Renal cortex interstitium (tissue), 11 donors: ENCODE measurements around the gene SH3GL3. TPM values are rescaled to one million over a fixed set of nuclear protein-coding genes. Genes with fewer than 3 reads are reported as not detected.

ENCODE experiments used
- DNase-seq, 11 donors: peaks; one replicate each; pipeline ENCODE4 v3.0.0-alpha.2; 2013; ENCODE audit warnings: low read depth in 9 of 11, low spot score in 4 of 11; ENCODE audit errors: extremely low read depth in 1 of 11
- polyA plus RNA-seq, 3 donors: library from polyadenylated mRNA; unstranded; fragments of 120-200 nt; gene quantifications; one replicate each; pipeline ENCODE4 v1.2.1, GENCODE V29; 2013; ENCODE audit not compliant: insufficient read length in 3 of 3

Gene SH3GL3
- polyA plus RNA-seq, 3 donors = 11.0 to 12.9 (median 11.1) TPM

GRCh38 chr15:83587091-83587490, 139.9 kb downstream of the SH3GL3 start:
- DNase-seq = no peak

DNA sequence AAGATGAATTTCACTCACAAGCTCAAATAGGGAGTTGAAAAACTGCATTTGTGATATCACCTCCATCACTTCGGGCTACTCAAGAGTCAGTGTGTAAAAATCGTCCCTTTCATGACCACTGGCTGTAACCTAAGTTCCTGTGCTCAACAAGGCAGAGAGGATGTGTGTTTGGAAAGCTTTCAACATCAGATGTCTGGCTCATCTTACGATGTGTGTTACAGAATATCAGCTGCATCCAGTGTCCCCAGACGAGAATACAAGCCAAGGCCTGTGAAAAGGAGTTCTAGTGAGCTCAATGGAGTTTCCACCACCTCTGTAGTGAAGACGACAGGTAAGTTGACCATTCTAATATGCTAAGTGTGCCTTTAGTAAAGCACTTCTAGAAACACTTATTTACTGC, 141.3 kb downstream of the SH3GL3 start:
- DNase-seq = no peak

DNA sequence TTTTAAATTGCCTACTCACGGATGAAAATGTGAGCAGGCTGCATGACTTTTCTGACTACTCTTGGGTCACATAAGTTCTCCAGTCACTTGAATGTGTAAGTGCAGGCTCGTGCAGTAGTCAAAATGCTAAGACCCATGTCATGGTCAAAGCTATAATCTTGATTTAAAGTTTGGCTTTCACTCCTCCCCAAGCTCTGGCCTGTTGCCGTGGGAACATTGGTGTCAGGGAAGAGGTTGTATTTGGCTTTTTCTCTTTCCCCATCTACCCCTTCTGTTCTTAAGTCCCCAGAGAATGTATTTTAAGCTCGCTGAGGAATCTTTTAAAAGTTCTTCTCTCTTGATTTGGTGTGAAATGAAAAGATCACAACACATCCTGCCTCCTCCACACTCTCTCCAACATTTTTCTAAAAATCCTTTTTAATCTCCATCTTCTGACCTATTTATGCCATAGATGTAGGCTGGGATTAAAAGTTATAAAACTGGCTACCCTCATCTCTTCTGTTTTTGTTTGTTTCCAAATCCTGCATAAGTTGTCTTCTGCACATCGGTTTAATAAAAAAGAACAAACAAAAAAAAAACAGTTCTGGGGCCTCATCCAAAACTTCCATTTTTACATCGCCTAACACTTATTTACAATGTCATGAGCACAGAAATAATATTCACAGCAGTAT, 145.4 kb downstream of the SH3GL3 start:
- peak in 8 of 11 donors; percentile 29 to 60 (median 45) for DNase-seq

DNA sequence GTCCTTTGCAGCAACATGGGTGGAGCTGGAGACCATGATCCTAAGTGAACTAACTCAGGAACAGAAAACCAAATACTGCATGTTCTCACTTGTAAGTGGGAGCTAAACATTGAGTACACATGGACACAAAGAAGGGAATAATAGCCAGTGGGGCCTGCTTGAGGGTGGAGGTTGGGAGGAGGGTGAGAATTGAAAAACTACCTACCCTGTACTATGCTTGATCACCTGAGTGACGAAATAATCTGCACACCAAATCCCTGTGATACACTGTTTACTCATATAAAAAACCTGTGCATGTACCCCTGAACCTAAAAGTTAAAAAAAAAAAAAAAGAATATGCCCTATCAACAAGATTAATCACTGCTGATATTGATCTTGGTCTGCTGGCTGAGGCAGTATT, 148.1 kb downstream of the SH3GL3 start:
- no peak for DNase-seq

GRCh38 chr15:83598031-83598430, 150.9 kb downstream of the SH3GL3 start:
- no peak for DNase-seq

DNA sequence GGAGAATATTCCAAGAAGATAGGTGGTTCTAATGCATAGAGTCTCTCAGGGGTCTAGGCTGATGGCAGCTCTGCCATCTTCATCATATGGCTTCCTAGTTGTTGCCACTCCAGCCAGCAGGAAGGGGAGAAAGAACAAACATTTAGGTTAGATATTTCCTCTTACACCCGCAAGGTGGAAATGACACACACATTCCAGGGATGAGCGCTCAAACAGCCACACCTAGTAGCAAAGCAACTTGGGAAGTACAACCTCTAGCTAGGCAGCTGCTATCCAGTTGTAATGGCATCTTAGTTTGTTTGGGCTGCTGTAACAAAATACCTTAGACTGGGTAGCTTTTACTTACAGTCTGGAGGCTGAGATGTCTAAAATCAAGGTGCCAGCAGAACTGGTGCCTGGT, 154.9 kb downstream of the SH3GL3 start:
- DNase-seq = no peak

GRCh38 chr15:83604549-83604948, 157.4 kb downstream of the SH3GL3 start:
- DNase-seq = no peak

- no peak for DNase-seq
Observed at GRCh38 chr15:83605111-83605945, 158.2 kb downstream of the SH3GL3 start.

DNA sequence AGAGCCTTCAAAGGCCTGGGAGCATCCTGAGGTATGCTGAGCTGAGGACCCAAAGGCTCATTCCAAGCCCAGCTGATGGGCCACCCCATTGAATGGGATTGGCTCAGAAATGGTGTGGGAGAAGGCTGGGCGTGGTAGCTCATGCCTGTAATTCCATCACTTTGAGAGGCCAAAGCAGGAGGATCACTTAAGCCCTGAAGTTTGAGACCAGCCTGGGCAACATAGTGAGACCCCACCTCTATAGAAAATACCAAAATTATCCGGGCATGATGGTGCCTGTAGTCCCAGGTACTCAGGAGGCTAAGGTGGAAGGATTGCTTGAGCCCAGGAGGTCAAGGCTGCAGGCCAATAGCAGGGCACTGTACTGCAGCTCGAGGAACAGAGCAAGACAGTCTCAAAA, 163.0 kb downstream of the SH3GL3 start:
- DNase-seq = no peak

GRCh38 chr15:83610901-83611685, 164.0 kb downstream of the SH3GL3 start:
- DNase-seq = peak in 1 of 11 donors; percentile 19

GRCh38 chr15:83612226-83612625, 165.1 kb downstream of the SH3GL3 start:
- DNase-seq = no peak

DNA sequence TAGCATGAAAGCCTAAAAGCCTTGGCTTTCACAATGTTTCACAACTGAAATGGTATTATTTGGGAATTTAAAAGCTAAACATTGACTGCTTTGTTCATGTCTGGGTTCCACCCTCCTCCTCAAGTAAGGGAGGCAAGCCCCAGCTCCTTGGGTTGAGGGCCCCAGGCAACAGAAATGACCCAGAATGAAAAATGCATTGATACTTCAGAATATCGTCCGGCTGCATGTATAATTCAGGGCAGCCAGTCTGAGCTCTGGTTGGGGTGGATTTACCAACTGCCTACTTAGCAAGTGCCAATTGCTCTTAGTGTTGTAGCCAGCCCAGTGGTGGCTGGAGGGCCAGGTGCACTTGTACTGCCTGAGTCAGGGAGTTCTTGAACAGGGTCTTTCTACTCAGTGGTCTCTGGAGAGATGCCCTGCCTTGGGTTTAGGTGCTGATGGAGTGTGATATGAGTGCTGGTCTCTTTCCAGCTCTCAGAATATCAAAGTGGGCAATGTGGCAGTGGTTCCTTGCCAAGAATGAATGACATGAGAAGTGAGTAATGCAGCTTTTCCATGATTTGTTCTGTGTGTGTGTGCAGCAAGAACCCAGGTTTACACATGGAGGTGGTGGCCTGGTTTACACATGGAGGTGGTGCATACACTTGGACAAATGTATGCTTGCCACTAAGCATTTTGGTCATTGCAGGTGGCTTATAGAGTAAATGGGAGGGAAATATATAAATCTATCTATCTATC, 165.9 kb downstream of the SH3GL3 start:
- DNase-seq = no peak

DNA sequence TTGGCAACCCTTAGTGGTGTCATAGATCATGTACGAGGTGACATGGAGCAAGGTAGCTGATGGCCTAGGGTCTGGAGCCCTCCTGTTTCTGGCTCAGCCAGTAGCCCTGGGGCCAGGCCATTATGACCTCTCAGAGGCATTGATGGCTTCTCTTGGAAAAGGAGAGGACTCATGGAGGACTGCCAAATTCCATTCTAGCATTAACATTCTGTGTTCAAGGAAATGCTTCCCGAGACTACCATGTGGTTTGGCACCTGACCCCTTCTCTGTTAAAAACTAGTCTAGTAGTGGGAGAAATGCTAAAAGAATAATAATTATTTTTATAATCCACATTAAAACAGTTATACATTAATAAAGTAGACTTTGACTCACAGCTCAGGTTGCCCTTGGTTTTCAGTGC, 166.6 kb downstream of the SH3GL3 start:
- no peak for DNase-seq

- DNase-seq = no peak
Observed at GRCh38 chr15:83616840-83617239, 169.7 kb downstream of the SH3GL3 start.

- DNase-seq = no peak
Observed at GRCh38 chr15:83626171-83626802, 179.1 kb downstream of the SH3GL3 start.

GRCh38 chr15:83631534-83631933, 184.4 kb downstream of the SH3GL3 start:
- no peak for DNase-seq

DNA sequence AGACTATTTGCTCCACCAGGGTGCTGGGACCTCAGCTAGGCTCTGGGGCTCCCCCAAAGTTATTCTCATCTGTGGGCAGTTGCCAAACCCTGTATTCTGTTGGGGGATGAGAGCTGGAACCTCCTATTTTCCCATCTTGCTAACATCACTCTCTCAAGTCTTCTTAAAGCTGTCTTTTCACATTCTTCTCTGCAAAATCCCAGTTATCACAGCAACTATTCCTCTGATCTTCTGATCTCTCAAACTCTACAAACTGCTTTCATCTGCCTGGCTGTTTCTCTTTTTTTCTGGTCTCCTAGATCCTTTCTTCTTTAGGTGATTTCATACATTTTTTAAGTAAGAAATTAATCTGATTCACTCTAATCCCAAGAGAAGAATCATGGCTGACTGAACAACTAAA, 196.1 kb downstream of the SH3GL3 start:
- no peak for DNase-seq

- DNase-seq = no peak
Observed at GRCh38 chr15:83644439-83644838, 197.3 kb downstream of the SH3GL3 start.

DNA sequence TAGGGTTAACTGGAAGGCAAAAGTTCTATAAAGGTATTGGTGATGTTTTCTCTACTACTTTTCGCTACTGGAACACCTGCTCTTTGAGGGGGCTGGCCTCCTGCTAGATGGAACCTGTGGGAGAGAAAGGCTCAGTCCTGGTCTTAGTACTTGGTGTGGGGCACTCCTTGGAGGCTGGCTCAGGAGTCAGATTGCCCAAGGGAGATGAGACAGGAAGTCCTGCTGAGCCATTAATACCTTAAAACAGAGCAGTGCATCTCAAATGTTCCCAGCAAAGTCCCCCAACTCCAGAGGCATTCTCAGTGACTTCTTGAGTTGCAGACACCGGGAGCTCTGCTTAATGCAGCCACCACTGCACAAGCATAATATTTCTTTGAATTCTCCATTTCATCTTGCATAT, 203.7 kb downstream of the SH3GL3 start:
- no peak for DNase-seq
